Measurements from ENCODE around the gene TMEM209. TPM values are rescaled to one million over a fixed set of nuclear protein-coding genes. Genes with fewer than 3 reads are reported as not detected.

Gene TMEM209
- total RNA-seq, 1 donor from 2014 or later = 15.4 TPM

DNA sequence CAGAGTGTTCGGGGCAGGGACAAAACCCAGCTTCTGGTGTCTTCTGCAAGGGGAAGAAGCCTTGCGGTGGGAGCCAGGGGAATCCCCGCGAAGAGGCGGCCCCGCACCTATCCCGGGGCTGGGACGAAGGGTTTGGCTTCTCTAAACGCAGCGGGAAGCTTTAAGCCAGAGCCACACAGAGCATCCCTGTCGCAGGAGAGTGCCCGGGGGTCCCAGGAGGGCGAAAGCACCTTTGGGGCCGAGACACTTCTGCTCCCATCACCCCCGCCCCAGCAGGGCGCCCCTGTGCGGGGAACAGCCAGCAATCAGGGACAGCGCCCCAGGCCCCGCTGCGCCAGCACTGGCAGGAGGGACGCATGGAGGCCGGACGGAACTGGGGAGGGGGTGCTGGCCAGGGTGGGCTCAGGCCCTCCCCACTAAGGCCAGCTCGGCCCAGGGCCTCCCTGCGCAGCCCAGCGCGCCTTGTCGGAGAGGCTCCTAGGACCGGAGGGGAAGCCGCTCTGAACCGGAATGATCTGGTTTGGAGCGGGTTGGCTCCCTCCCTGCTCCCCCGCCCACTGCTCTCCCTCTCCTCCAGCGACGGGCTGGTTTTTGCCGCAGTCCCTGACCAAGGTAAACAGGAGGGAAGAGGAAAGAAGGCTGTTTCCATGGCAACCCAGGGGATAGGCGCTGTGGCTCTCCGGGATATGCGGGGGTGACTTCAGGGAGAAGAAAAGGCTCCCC is 63.9 kb downstream of the TMEM209 start:
- peak; percentile 84 for DNase-seq
- TF ChIP-seq CTCF (IDR thresholded peaks at IDR 0.05; ENCODE audit: partially characterized antibody, unreplicated experiment) = no peak
- Mint-ChIP-seq H3K27me3 (ENCODE audit: unreplicated experiment) (peaks cover 2% of the 10 kb centered on the region), H3K27ac (ENCODE audit: unreplicated experiment) (peak overlapping the region; percentile 79), H3K4me3 (ENCODE audit: unreplicated experiment) (peak overlapping the region; percentile 78), H3K36me3 (ENCODE audit: unreplicated experiment) (no peaks in the 10 kb centered on the region), H3K4me1 (ENCODE audit: low read depth, unreplicated experiment) (peaks cover 13% of the 10 kb centered on the region), H3K9me3 (ENCODE audit: unreplicated experiment) (no peaks in the 10 kb centered on the region)

GRCh38 chr7:130140551-130141160 is 64.5 kb downstream of the TMEM209 start:
- Mint-ChIP-seq H3K36me3 (ENCODE audit: unreplicated experiment) (no peaks in the 10 kb centered on the region), H3K27me3 (ENCODE audit: unreplicated experiment) (peaks cover 2% of the 10 kb centered on the region), H3K27ac (ENCODE audit: unreplicated experiment) (peak overlapping the region; percentile 79), H3K4me3 (ENCODE audit: unreplicated experiment) (peak overlapping the region; percentile 38), H3K4me1 (ENCODE audit: low read depth, unreplicated experiment) (peaks cover 13% of the 10 kb centered on the region), H3K9me3 (ENCODE audit: unreplicated experiment) (no peaks in the 10 kb centered on the region)
- no peak for TF ChIP-seq CTCF (IDR thresholded peaks at IDR 0.05; ENCODE audit: partially characterized antibody, unreplicated experiment)
- no peak for DNase-seq

- TF ChIP-seq CTCF (IDR thresholded peaks at IDR 0.05; ENCODE audit: partially characterized antibody, unreplicated experiment) = no peak
- peaks cover 2% of the 10 kb centered on the region for H3K27me3 Mint-ChIP-seq (ENCODE audit: unreplicated experiment)
- H3K36me3 Mint-ChIP-seq (ENCODE audit: unreplicated experiment) = no peaks in the 10 kb centered on the region
- DNase-seq = no peak
- H3K27ac Mint-ChIP-seq (ENCODE audit: unreplicated experiment) = no peak overlapping the region
- H3K4me3 Mint-ChIP-seq (ENCODE audit: unreplicated experiment) = no peak overlapping the region
- H3K4me1 Mint-ChIP-seq (ENCODE audit: low read depth, unreplicated experiment) = peaks cover 13% of the 10 kb centered on the region
- no peaks in the 10 kb centered on the region for H3K9me3 Mint-ChIP-seq (ENCODE audit: unreplicated experiment)
Observed at GRCh38 chr7:130139193-130139960, 65.8 kb downstream of the TMEM209 start.

DNA sequence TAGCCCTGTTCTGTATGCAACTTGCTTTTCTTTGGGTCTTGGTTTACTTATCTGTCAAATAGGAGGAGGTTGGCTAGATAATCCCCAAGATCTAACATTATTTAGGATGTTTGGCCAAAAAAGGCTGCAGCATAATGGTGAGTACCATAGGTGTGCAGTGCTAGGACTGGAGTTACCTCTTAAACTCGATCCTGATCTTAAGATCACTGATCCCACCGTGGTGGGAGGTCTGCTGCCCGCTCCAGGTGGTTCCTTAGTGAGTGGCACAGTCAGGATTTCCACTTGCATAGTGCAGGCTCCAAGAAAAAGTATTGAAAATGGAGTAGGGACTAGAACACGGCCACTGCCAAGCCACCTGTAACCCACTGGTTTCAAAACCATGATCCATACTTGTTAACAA is 68.0 kb downstream of the TMEM209 start:
- TF ChIP-seq CTCF (IDR thresholded peaks at IDR 0.05; ENCODE audit: partially characterized antibody, unreplicated experiment) = no peak
- DNase-seq = no peak
- no peaks in the 10 kb centered on the region for H3K36me3 Mint-ChIP-seq (ENCODE audit: unreplicated experiment)
- no peaks in the 10 kb centered on the region for H3K9me3 Mint-ChIP-seq (ENCODE audit: unreplicated experiment)
- H3K4me3 Mint-ChIP-seq (ENCODE audit: unreplicated experiment) = no peak overlapping the region
- peaks cover 13% of the 10 kb centered on the region for H3K4me1 Mint-ChIP-seq (ENCODE audit: low read depth, unreplicated experiment)
- no peak overlapping the region for H3K27ac Mint-ChIP-seq (ENCODE audit: unreplicated experiment)
- H3K27me3 Mint-ChIP-seq (ENCODE audit: unreplicated experiment) = peaks cover 2% of the 10 kb centered on the region
